Brain microvascular endothelial cell (primary cell): ENCODE measurements around the gene ARHGAP45.

ENCODE experiments used
- DNase-seq: peaks from one replicate; pipeline ENCODE4 v3.0.0-alpha.2; 2020
- H3K27ac ChIP-seq: fragments of 250-450 bp; sonication (Bioruptor Pico); 2 replicates; pipeline ENCODE4 v1.5.1; 2020; ENCODE audit warnings: mild to moderate bottlenecking, moderate library complexity
- H3K27me3 ChIP-seq: fragments of 250-450 bp; sonication (Bioruptor Pico); replicated peaks from 2 replicates; pipeline ENCODE4 v1.5.1; 2020; ENCODE audit warnings: mild to moderate bottlenecking
- H3K36me3 ChIP-seq: fragments of 250-450 bp; sonication (Bioruptor Pico); replicated peaks from 2 replicates; pipeline ENCODE4 v1.5.1; 2020; ENCODE audit warnings: mild to moderate bottlenecking
- H3K4me3 ChIP-seq: 2 replicates; pipeline ENCODE4 v1.5.1; 2011; ENCODE audit warnings: low read depth, mild to moderate bottlenecking, control low read depth, low read length, moderate library complexity
- in situ Hi-C: cut with HindIII; loops from 2 replicates; pipeline ENCODE4 v1.10.0; 2017; ENCODE audit warnings: low sequenced_read_pairs, low pct_ligation_motif_present
- TF ChIP-seq, protein P1 (sequence below): IDR thresholded peaks from 2 replicates; pipeline ENCODE4 v1.5.1; 2011; ENCODE audit warnings: low read depth, mild to moderate bottlenecking, moderate library complexity, low read length, control low read depth, inconsistent platforms; ENCODE audit errors: missing control alignments

Gene ARHGAP45

DNA sequence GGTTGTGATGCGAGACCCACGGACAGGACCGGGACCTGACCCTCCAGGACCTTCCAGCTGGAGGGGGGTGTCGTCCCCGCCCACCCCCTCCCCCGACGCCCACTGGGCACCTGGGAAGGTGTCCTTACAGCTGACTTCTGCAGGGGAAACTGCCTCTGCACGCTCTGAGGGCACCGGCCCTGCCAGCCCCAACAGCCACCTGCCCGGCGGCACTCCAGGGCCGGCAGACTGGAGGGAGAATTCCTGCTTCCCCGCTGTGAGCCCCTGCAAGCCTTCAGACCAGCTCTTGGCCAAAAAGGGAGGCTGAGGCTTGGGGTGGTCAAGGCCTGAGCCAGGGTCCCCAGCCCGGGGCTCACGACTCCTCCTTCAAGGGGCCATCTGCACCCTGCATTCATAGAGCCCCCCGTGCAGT is 39.3 kb upstream of the ARHGAP45 start:
- peak overlapping the region; percentile 23 for H3K27ac ChIP-seq
- TF ChIP-seq, protein P1, sequence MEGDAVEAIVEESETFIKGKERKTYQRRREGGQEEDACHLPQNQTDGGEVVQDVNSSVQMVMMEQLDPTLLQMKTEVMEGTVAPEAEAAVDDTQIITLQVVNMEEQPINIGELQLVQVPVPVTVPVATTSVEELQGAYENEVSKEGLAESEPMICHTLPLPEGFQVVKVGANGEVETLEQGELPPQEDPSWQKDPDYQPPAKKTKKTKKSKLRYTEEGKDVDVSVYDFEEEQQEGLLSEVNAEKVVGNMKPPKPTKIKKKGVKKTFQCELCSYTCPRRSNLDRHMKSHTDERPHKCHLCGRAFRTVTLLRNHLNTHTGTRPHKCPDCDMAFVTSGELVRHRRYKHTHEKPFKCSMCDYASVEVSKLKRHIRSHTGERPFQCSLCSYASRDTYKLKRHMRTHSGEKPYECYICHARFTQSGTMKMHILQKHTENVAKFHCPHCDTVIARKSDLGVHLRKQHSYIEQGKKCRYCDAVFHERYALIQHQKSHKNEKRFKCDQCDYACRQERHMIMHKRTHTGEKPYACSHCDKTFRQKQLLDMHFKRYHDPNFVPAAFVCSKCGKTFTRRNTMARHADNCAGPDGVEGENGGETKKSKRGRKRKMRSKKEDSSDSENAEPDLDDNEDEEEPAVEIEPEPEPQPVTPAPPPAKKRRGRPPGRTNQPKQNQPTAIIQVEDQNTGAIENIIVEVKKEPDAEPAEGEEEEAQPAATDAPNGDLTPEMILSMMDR: no peak
- H3K4me3 ChIP-seq: peak overlapping the region; percentile 96
- DNase-seq: no peak
- in situ Hi-C loops: no loop called here
- H3K27me3 ChIP-seq: no peaks in the 10 kb centered on the region
- H3K36me3 ChIP-seq: peaks cover 28% of the 10 kb centered on the region

DNA sequence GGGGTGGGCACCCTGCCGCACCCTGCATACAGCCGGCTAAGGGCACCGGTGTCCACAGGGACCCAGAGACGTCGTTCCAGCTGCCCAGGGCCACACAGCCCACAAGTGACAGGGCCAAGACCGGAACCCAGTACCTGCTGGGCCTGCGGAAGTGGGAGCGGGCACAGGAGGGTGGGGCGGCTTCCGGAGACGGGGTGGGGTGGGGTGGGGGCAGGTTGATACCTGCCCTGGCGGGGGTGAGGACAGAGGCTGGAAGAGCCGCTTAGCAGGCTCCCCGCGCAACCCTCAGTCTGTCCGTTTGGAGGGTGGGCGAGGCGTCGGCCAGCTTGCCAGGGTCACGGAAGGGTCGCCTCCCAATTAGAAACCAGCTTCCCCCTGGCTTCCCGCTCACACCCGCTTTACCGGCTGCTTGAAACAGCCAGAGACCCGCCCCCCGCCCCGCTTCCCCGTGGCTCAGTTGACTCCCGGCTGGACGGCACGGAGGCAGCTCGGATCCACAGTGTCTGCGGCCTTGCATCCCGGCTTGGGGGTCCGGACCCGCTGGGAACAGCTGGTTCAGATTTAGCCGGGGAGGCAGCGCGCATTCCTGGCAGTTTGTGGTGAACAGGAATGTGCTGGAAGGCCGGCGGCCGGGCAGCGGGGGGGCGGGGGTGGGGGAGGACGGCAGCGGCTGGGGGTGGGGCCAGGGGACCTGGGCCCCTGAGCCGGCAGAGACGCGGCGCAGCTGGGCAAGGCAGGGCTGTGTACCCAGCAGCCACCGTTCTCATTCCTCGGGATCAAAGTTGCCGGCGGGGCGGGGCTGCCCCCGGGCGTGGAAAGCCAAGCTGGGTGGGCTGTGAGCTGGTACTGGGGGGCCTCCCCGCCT is 38.7 kb upstream of the ARHGAP45 start:
- Histone ChIP-seq H3K27ac (peak overlapping the region; percentile 44), H3K4me3 (peak overlapping the region; percentile 96), H3K36me3 (peaks cover 34% of the 10 kb centered on the region), H3K27me3 (no peaks in the 10 kb centered on the region)
- in situ Hi-C loops: no loop called here
- DNase-seq: peak; percentile 89
- TF ChIP-seq, protein P1: no peak

DNA sequence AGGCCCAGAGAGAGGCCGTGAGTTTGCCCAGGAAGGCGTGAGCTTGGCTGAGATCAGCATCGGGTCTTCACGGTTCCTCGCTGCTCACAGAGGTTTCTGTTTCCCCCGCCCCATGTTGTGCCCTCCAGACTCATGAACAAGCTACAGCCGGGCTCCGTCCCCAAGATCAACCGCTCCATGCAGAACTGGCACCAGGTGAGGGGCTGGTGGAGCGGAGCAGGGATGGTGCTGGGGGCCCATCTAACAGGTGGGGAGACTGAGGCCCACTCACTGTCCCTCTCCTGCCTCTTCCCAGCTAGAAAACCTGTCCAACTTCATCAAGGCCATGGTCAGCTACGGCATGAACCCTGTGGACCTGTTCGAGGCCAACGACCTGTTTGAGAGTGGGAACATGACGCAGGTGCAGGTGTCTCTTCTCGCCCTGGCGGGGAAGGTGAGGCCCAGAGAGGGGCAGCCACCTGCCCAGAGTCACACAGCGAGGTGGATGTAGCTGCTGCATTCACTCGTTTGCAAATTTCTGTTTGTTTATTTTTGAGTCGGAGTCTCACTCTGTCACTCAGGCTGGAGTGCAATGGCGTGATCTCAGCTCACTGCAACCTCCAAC is 34.6 kb upstream of the ARHGAP45 start:
- no peak overlapping the region for H3K4me3 ChIP-seq
- in situ Hi-C loops: no loop called here
- no peaks in the 10 kb centered on the region for H3K27me3 ChIP-seq
- no peak overlapping the region for H3K27ac ChIP-seq
- no peak for DNase-seq
- TF ChIP-seq, protein P1: no peak
- peaks cover 56% of the 10 kb centered on the region for H3K36me3 ChIP-seq

DNA sequence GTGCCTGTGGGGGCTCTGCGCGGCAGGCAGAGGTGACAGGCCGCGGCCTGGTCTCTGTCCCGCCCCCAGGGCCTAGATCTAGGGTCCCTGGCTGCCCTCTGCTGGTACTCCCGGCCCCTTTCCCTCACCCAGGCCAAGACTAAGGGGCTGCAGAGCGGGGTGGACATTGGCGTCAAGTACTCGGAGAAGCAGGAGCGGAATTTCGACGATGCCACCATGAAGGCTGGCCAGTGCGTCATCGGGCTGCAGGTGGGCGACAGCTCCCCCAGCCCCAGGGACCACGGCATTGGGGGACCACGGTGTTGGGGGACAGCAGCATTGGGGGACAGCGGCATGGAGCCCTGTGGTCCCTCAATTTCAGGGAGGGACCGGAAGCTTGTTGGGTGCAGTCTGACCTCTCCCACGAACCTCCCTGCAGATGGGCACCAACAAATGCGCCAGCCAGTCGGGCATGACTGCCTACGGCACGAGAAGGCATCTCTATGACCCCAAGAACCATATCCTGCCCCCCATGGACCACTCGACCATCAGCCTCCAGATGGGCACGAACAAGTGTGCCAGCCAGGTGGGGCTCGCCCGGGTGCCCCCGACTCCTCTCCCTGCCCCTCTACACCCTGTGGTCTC is 30.9 kb upstream of the ARHGAP45 start:
- no peak for DNase-seq
- Histone ChIP-seq H3K36me3 (peaks cover 57% of the 10 kb centered on the region), H3K4me3 (no peak overlapping the region), H3K27me3 (no peaks in the 10 kb centered on the region), H3K27ac (no peak overlapping the region)
- TF ChIP-seq, protein P1: peak; percentile 32
- in situ Hi-C loops: no loop called here

DNA sequence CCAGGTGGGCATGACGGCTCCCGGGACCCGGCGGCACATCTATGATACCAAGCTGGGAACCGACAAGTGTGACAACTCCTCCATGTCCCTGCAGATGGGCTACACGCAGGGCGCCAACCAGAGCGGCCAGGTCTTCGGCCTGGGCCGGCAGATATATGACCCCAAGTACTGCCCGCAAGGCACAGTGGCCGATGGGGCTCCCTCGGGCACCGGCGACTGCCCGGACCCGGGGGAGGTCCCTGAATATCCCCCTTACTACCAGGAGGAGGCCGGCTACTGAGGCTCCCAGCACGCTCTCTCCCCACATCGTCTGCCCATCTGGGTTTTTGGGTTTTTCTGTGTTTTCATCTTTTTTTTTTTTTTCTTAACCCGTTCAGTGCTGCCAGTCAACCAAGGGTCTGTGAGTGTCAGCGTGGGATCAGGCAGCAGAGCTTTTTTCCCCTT is 29.3 kb upstream of the ARHGAP45 start:
- in situ Hi-C loops: no loop called here
- peaks cover 45% of the 10 kb centered on the region for H3K36me3 ChIP-seq
- no peak overlapping the region for H3K27ac ChIP-seq

More for the DNA sequence above, 29.3 kb upstream of the ARHGAP45 start:
- TF ChIP-seq, protein P1: no peak
- no peak for DNase-seq
- Histone ChIP-seq H3K4me3 (no peak overlapping the region), H3K27me3 (no peaks in the 10 kb centered on the region)
